NCI-H187 treated with DMSO at 0.1 percent for 48 hours (cell line): ENCODE measurements around the gene TRIM44.
"Not testable (repeated sequence)": the region's sequence is repeated elsewhere in the genome, so short reads cannot be mapped to it uniquely, and the experiment has no call there.

Experiments
- DNase-seq: peaks from one replicate; lab custom pipeline; 2025; lab: John Stamatoyannopoulos, UW

TRIM44 gene

DNA sequence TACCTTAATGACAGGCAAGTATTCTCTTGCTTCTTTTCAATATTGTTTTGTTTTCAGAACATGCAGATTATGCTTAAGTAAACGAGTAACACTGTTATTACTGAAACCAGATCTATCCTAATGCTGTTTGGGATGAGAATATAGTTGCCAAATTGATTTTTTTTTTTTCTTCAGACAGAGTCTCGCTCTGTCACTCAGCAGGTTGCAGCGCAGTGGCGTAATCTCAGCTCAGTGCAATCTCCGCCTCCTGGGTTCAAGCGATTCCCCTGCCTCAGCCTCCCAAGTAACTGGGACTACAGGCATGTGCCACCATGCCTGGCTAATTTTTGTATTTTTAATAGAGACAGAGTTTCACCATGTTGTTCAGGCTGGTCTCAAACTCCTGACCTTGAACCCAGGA, 91.0 kb downstream of the TRIM44 start:
- DNase-seq = not testable (repeated sequence)

DNA sequence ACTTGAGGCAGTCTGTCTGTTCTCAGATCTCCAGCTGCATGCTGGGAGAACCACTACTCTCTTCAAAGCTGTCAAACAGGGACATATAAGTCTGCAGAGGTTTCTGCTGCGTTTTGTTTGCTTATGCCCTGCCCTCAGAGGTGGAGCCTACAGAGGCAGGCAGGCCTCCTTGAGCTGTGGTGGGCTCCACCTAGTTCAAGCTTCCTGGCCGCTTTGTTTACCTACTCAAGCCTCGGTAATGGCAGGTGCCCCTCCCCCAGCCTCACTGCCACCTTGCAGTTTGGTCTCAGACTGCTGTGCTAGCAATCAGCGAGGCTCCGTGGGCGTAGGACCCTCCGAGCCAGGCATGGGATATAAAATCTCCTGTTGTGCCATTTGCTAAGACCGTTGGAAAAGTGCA, 97.4 kb downstream of the TRIM44 start:
- DNase-seq = not testable (repeated sequence)

DNA sequence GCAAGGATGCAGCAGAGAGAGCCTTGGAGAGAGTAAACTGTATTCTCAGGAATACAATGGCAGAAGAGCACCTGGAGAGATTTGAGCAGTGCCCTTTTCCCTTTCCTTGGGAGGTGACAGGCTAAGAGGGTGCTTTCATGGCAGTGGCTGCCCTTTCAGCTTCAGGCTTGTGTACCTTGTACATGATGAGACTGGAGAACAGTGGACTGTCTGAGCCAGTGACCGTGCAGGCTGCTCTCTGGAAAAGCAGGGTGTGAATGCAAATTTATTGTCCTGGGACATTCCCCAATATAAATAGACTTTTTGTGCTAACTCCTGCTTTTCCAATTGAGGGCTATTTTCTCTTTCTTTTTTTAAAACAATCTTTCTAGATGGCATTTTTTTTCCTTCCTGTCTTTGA, 99.3 kb downstream of the TRIM44 start:
- DNase-seq = no peak

DNA sequence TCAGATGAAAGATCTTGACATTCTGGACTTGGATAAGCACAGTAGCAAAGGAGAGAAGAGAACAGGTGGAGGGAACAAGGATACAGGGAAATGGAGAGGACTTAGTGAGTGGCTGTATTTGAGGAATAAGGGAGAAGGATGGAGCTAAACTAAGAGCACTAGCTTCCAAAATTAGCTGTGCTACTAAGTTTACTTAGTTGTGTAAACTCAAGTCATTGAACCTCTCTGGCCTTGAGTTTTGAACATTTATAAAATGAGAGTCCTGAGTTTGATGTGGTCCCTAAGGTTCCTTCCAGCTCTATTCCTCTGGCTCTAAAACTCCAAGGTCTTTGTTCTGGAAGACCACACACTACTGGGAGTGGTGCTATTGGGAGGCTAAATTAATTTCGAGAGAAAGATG, 100.7 kb downstream of the TRIM44 start:
- no peak for DNase-seq

DNA sequence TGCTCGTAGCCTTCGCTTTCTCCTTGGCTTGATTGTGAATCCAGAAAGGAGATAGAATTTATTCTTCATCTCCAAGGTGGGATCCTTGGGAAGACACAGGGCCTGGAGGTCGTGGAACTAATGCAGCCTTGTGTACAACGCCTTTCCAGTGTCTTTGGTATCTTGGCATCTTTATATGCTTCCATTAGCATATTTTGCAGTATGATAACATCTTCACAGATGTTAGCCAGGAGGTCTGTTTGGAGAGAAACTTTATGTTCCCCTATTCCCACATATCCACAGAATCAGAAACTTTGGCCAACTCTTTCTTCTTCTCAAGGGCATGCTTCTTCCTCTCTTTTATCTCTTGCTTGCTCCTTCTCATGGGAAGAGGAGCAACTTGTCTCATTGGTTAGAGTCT, 101.2 kb downstream of the TRIM44 start:
- no peak for DNase-seq

DNA sequence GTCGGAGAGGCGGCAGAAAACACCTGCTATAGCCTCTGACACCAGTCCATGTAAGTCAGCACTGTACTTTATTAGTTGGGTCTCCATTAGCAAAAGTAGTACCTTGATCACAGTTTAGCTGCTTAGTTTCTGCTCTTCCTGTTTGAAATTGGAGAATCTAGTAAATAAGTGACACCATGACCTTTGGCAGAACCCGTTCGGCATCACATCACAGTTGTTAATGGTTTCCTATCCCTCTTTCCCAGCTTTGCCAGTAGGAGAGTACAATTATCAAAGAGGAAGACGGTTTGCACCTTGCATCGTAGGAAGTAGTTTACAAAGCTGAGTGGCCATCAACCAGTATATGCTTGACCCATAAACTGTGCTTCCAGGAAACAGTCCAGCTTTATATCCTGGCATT, 101.8 kb downstream of the TRIM44 start:
- no peak for DNase-seq

DNA sequence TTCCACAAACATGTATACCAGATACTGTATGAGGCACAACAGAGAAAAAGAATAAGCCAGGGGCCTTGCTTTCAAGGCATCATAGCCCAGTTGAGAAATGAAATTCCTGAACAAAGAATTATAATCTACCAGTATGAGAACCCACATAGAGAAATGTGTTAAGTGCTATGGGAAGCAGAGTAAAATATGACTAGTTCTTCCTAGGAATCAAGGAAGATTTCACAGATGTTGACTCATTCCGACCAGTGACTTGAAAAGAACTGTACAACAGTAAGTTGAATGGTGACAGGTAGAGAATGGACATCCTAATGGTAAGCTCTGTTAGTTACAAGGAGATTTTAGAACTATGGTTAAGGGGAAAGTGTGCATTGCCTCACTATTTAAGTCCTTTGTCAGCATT, 102.6 kb downstream of the TRIM44 start:
- no peak for DNase-seq

DNA sequence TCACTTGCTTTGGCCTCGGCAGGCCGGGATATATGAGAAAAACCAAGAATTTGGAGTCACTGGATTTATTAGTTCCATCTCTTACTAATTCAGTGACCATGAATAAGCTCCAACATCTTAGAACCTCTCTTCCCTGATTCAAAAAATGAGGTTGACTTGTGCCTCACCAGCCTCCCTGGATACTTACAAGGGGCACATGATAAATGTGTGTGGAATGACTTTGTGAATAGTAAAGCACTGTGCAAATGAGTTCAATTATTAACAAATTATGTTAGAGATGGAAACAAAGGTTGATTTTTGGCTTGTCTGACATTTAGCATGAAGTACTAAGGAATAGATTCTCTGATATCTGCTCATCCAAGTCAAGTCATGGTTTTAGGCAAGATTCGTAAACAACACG, 104.1 kb downstream of the TRIM44 start:
- DNase-seq = no peak

DNA sequence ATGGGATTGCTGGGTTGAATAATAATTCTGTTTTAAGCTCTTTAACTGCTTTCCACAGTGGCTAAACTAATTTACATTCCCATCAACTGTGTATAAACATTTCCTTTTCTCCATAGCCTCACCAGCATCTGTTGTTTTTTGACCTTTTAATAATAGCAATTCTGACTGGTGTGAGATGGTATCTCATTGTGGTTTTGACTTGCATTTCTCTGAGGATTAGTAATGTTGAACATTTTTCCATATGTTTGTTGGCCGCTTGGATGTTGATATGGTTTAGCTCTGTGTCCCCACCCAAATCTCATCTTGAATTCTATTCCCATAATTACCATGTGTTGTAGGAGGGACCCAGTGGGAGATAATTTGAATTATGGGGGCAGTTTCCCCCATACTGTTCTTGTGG, 107.8 kb downstream of the TRIM44 start:
- not testable (repeated sequence) for DNase-seq

DNA sequence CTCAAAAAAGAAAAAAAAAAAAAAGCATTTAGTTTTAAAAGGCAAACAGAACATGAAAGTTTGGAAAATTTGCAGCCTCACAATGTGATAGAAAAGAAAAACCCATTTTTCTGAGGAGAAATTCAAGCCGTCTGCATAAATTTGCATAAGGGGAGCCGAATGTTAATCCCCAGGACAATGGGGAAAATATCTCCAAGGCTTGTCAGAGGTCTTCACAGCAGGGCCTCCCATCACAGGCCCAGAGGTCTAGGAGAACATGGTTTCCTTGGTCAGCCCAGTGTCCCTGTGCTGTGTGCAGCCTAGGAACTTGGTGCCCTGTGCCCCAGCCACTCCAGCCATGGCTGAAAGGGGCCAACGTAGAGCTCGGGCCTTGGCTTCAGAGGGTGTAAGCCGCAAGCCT, 109.1 kb downstream of the TRIM44 start:
- no peak for DNase-seq

DNA sequence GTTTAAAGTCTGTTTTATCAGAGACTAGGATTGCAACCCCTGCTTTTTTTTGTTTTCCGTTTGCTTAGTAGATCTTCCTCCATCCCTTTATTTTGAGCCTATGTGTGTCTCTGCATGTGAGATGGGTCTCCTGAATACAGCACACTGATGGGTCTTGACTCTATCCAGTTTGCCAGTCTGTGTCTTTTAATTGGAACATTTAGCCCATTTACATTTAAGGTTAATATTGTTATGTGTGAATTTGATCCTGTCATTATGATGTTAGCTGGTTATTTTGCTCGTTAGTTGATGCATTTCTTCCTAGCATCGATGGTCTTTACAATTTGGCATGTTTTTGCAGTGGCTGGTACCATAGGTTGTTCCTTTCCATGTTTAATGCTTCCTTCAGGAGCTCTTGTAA, 114.7 kb downstream of the TRIM44 start:
- DNase-seq = not testable (repeated sequence)

DNA sequence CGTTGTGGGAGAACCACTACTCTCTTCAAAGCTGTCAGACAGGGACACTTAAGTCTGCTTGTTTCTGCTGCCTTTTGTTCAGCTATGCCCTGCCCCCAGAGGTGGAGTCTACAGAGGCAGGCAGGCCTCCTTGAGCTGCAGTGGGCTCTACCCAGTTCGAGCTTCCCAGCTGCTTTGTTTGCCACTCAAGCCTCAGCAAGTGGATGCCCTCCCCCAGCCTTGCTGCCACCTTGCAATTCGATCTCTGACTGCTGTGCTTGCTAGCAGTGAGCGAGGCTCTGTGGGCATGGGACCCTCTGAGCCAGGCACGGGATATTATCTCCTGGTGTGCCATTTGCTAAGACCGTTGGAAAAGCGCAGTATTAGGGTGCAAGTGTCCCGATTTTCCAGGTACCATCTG, 116.4 kb downstream of the TRIM44 start:
- DNase-seq = not testable (repeated sequence)

DNA sequence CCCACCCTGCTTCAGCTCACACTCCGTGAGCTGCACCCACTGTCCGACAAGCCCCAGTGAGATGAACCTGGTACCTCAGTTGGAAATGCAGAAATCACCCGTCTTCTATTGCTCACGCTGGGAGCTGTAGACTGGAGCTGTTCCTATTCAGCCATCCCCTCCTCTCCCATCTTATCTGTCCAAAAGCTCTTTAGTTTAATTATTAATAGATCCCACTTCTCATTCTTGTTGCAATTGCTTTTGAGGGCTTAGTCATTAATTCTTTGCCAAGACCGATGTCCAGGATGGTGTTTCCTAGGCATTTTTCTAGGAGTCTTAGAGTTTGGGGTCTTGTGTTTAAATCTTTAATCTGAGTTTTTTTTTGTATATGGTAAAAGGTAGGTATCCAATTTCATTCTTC, 116.8 kb downstream of the TRIM44 start:
- DNase-seq = no peak

DNA sequence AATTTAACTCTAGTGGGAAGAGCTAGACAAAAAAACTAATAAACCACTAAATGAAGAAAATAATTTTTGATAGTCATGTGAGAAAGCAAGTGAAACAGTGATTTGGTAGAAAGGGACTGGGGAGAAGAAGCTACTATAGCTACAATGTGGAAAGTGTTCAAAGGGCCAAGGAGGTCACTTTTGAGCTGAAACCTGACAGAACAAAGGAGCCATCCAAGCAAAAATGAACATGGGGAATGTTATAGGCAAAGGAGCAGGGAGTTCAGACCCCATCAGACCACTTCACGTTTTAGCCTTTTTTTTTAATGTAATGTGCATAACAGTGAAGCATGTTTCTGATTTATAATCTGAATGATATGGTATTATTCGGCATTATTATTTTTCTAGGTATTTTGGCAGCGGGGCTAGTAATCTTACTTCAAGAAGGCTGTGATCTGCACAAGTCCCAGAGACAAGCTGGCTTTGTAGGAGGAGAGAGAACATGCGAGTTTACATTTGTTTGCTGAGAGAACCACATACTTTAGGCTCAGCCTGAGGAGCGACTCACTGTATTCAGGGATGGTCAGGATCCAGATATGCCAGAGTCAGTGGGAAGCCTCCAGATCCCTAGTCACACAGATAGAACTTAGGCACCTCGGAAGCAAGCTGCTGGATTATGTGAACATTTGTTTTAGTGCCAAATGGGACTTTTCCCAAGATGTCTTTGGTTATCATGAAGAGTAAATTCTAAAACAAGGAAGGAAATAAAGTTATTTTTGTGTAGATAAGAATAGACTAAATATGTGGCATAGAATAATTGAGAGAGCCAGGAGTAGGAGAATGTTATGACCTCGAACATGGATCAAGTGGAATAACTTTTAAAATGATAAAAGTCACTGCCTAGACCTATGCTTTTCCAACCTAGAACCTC, 118.6 kb downstream of the TRIM44 start:
- DNase-seq = no peak

DNA sequence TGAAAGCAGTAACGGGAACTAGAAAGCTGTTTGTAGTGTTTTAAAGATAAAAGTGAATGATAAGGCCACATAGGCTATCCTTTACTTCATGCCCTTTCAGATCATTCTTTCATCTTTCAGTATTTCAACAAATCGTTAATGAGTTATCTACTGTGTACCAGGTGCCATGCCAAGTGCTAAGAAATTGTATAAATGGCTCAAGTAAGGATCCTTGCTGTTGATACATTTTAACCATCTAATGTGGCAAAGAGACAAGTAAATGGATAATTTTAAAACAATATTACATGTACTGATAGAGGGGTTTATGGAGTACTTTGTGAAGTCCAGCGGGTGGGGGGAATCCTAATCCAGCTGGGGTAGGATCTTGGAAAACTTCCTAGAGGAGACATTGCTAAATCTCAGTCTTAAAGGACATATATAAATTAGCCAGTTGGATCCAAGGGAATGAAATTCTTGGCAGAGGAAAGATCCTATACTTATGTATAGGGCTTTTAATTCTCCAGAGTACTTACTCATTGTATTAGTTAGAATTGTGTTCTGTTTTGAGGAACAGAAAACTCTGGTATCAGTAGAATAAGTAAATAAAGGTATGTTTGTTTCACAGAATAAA, 119.4 kb downstream of the TRIM44 start:
- no peak for DNase-seq

DNA sequence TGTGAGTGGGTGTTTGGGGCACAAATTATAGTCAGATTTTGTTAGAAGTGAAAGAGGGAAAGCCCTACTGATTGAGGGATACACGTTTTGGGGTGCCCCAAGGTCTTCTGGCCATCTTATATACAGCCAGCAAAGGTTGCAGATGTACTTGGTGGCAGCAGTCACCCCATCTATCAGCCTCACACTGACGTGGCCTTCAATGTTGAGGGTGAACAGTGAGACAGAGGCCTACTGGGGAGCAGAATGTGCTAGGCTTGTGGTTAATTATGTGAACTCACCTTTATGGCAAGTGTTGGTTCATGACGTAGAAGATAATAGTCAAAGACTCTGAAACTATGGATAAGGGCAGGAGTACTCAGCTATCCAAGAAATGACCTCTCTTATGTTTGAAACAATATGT, 121.2 kb downstream of the TRIM44 start:
- no peak for DNase-seq

DNA sequence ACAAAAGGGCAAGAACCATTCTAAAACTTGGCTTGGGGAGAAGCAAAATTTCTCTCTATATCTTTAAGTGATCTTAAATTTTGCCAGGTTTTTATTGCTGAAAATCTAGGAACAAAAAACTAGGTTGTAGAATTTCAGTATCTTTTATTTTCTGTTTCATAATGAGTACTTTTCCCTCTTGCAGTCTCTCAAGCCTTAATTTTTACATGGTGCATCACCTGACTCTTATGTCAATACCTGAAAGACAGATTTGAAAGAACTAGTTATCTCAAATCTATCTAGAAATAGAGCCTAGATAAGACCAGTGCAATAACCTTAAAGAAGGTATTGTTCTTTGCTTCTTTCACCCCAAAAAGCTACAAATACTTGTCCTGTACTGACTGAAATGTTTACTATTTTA, 122.1 kb downstream of the TRIM44 start:
- no peak for DNase-seq

DNA sequence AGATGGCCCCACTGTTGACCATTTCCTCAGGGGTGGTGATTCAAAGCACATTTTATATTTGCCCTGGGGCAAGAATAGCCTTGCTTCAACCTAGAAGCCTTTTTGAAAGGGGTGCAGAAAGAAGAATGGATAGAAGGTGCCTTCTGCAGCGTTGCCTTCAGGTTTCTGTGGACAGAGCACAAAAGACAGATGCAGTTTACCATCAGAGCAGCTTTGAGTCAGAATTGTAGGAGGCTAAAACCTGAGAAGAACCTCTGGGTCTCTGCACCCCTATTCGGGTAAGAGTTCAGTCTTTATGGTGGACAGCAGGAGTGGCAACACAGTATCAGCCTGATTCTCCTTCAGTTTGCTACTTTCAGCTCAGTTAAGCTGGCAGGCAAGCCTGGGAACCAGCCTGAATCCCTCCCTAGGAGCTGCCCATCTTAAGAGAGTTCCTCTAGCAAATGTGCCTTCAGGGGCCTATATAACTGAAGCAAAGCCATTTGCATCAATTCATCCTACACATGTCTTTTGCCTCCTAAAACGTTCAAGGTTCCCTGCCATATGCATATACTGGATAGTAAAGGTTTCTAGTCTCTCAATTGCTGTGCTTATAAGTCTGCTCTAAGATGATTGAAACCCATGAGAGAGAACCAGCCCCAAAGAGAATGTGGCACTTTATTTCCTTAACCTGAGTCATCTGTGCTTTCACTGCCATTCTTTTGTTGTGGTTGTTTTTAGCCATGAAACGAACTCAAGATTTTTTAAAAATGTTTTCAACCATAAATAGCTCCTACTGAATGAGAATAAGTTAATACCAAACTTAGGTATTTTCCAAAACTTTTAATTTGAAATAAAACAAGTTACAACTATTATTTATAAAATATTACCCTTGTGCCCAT, 123.0 kb downstream of the TRIM44 start:
- DNase-seq = no peak

DNA sequence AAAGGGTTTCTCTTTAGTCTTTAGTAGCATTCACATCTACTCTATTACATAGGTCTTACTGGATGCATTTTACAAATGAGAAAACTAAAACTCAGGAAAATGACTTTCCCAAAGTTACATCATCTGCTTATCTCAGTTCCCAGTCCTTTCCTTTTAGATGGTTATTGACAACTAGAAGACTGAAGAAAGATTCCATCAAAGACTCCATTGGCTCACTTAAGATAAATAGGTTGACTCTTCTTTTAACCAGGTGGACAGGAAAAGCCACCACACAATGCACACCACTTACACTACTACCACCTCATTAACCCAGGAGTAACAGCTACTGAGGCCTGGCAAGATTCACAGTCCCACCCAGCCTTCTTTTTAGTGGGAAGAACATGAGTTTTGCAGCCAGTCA, 123.6 kb downstream of the TRIM44 start:
- DNase-seq = no peak

DNA sequence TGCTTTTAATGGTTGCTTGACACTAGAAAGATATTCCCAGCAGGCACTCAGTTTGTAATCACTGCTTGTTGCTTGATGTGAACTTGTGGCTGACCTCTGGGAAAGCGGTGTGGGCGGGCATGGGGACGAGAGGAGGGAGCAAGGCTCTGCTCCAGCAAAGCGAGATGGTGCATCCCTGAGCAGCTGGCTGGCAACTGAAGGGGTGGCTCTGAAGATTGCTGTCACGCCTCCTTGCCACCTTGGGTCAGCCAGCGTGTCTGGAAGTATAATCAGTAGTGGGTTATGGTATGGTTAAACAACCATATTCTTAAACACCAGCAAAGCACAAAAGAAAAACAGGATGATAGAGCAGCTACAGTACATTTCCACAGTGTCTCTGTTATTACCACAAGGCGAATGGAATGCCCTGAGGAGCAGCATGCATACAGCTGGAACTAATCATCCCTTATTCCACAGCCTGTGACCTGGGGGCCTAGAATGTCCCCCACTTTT, 124.5 kb downstream of the TRIM44 start:
- peak; percentile 64 for DNase-seq

DNA sequence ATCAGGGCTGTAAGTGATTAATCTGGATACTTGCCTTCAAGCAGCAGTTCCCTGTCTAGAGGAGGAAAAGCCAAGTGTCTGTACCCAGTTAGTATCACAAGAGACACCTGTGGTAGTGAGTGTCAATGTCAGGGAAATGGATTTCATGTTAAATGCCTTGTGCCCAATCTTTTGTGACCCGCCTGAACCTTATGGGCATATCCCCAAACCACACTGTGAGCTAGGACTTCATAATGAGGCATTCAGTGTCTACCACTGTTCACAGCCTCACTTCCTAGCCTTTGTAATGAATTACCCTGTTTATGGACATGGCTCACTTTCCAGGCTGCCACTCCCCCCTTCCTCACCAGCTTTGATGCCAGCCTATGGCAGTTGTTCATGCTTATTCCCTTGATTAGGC, 125.1 kb downstream of the TRIM44 start:
- no peak for DNase-seq
